Neural progenitor cell (in vitro differentiated cells): ENCODE data around the gene CLDN20. TPM values are rescaled to one million over a fixed set of nuclear protein-coding genes. Genes with fewer than 3 reads are reported as not detected.

ENCODE experiments used
- DNase-seq: peaks from one replicate; pipeline ENCODE4 v3.0.0-alpha.2; 2016; ENCODE audit warnings: low spot score
- H2AFZ ChIP-seq: fragments of 200-600 bp; sonication (generic); replicated peaks from 2 replicates; pipeline ENCODE4 v1.6.1; 2016; ENCODE audit warnings: antibody characterized with exemption
- H3F3A ChIP-seq: fragments of 200-600 bp; sonication (generic); 2 replicates; pipeline ENCODE4 v1.6.1; 2016; ENCODE audit warnings: antibody characterized with exemption, low read depth
- H3K27ac ChIP-seq: fragments of 200-600 bp; sonication (generic); 2 replicates; pipeline ENCODE4 v1.5.1; 2016; ENCODE audit warnings: mild to moderate bottlenecking
- H3K27me3 ChIP-seq: fragments of 200-600 bp; sonication (generic); 2 replicates; pipeline ENCODE4 v1.6.1; 2016; ENCODE audit warnings: mild to moderate bottlenecking, moderate library complexity
- H3K36me3 ChIP-seq: fragments of 200-600 bp; sonication (generic); 2 replicates; pipeline ENCODE4 v1.5.1; 2016
- H3K4me1 ChIP-seq: fragments of 200-600 bp; sonication (generic); 2 replicates; pipeline ENCODE4 v1.6.1; 2016; ENCODE audit warnings: mixed run types
- H3K4me2 ChIP-seq: fragments of 200-600 bp; sonication (generic); 2 replicates; pipeline ENCODE4 v1.6.1; 2016
- H3K4me3 ChIP-seq: fragments of 200-600 bp; sonication (generic); 2 replicates; pipeline ENCODE4 v1.5.1; 2016
- H3K79me2 ChIP-seq: fragments of 200-600 bp; sonication (generic); 2 replicates; pipeline ENCODE4 v1.6.1; 2016; ENCODE audit warnings: low read depth
- H3K9ac ChIP-seq: fragments of 200-600 bp; sonication (generic); 2 replicates; pipeline ENCODE4 v1.6.1; 2016
- H3K9me3 ChIP-seq: fragments of 200-600 bp; sonication (generic); 2 replicates; pipeline ENCODE4 v1.5.1; 2016; ENCODE audit warnings: low read depth
- H4K20me1 ChIP-seq: fragments of 200-600 bp; sonication (generic); 2 replicates; pipeline ENCODE4 v1.6.1; 2016; ENCODE audit warnings: low read depth
- H3K27ac Mint-ChIP-seq: 3 replicates; pipeline ENCODE4 v1.8.0; 2021; ENCODE audit warnings: mixed read lengths
- H3K27me3 Mint-ChIP-seq: 2 replicates; pipeline ENCODE4 v1.8.0; 2022; ENCODE audit warnings: low read depth, mild to moderate bottlenecking, inconsistent platforms, moderate library complexity, mixed read lengths; ENCODE audit not compliant: insufficient read depth
- H3K36me3 Mint-ChIP-seq: 3 replicates; pipeline ENCODE4 v1.8.0; 2021; ENCODE audit warnings: mixed read lengths
- H3K4me1 Mint-ChIP-seq: 3 replicates; pipeline ENCODE4 v1.8.0; 2021; ENCODE audit warnings: mixed read lengths
- H3K4me3 Mint-ChIP-seq: 3 replicates; pipeline ENCODE4 v1.8.0; 2021; ENCODE audit warnings: mild to moderate bottlenecking, moderate library complexity, mixed read lengths
- H3K9me3 Mint-ChIP-seq: 3 replicates; pipeline ENCODE4 v1.8.0; 2020; ENCODE audit warnings: mixed read lengths
- EZH2 ChIP-seq: fragments of 200-600 bp; sonication (generic); IDR thresholded peaks from 2 replicates; pipeline ENCODE4 v1.6.1; 2017; ENCODE audit warnings: antibody characterized with exemption, mild to moderate bottlenecking, moderate library complexity
- EZH2phosphoT487 ChIP-seq: fragments of 200-600 bp; sonication (generic); IDR thresholded peaks from 2 replicates; pipeline ENCODE4 v1.6.1; 2017; ENCODE audit warnings: antibody characterized with exemption
- total RNA-seq: library from RNA; depleted of rRNA; stranded (reverse); fragments of >200 nt; gene quantifications from 2 replicates; pipeline ENCODE4 v1.2.3, GENCODE V29; 2015; ENCODE audit warnings: low replicate concordance
- TF ChIP-seq, protein P1 (sequence below): fragments of 200-600 bp; sonication (generic); IDR thresholded peaks from 2 replicates; pipeline ENCODE4 v1.5.1; 2017; ENCODE audit warnings: antibody characterized with exemption, mild to moderate bottlenecking

The CLDN20 gene
- total RNA-seq, 1 donor from 2014 or later: not detected

DNA sequence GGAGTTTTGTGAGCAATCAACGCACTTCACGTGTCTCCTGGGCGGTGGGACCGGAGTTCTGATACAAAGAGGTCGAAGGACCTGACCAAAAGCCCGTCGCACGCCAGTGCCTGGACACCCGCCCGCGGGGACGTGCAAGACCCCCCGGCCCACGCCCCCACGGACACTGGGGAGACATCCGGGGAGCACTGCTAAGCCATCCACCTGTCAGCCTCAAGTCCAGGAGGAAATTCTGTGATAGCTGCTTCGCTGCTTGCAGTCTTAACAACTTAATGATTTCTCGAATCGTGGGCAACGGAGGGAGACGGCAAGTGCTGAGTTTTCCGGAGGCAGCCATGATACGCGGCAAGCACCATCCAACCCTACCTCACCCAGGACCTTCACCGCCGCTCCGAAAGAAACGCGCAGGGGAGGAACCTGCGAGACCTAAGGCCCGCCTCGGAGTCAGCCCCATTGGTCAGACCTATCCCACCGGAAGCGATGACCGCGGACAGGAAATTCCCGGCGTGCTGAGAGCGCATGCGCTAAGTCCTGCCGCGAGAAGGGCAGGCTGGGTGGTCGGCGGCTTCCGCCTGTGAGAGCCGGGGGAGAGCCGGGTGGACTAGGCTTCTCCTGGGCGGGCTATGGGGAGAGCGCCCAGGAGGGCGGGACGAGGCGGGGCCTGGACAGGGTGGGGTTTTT, 50.4 kb downstream of the CLDN20 start, which contains the start of gene TFB1M:
TFB1M (minus strand) TSS at position 393 of the 681 bp plus-strand sequence; CDS start at position 337, 56 bp downstream.
- Histone ChIP-seq H3K36me3 (no peaks in the 10 kb centered on the region), H3K4me1 (no peaks in the 10 kb centered on the region), H4K20me1 (no peaks in the 10 kb centered on the region), H3K9ac (peak within 1 kb of the TSS; percentile 76), H3K27me3 (no peaks in the 10 kb centered on the region), H3K4me2 (peak within 1 kb of the TSS; percentile 83), H3K79me2 (peaks cover 36% of the 10 kb centered on the region), H3F3A (peaks cover 6% of the 10 kb centered on the region), H3K27ac (peak within 1 kb of the TSS; percentile 29), H2AFZ (peak within 1 kb of the TSS; percentile 92), H3K4me3 (peak within 1 kb of the TSS; percentile 92), H3K9me3 (no peaks in the 10 kb centered on the region)
- peaks cover 5% of the 10 kb centered on the region for H3K27me3 Mint-ChIP-seq
- H3K4me1 Mint-ChIP-seq: peaks cover 14% of the 10 kb centered on the region
- peak within 1 kb of the TSS; percentile 53 for H3K27ac Mint-ChIP-seq
- TF ChIP-seq EZH2 (no peak), EZH2phosphoT487 (no peak)
- TF ChIP-seq, protein P1, sequence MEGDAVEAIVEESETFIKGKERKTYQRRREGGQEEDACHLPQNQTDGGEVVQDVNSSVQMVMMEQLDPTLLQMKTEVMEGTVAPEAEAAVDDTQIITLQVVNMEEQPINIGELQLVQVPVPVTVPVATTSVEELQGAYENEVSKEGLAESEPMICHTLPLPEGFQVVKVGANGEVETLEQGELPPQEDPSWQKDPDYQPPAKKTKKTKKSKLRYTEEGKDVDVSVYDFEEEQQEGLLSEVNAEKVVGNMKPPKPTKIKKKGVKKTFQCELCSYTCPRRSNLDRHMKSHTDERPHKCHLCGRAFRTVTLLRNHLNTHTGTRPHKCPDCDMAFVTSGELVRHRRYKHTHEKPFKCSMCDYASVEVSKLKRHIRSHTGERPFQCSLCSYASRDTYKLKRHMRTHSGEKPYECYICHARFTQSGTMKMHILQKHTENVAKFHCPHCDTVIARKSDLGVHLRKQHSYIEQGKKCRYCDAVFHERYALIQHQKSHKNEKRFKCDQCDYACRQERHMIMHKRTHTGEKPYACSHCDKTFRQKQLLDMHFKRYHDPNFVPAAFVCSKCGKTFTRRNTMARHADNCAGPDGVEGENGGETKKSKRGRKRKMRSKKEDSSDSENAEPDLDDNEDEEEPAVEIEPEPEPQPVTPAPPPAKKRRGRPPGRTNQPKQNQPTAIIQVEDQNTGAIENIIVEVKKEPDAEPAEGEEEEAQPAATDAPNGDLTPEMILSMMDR: no peak
- H3K4me3 Mint-ChIP-seq: peak within 1 kb of the TSS; percentile 95
- peak; percentile 99 for DNase-seq
- peaks cover 7% of the 10 kb centered on the region for H3K36me3 Mint-ChIP-seq
- peaks cover 3% of the 10 kb centered on the region for H3K9me3 Mint-ChIP-seq

DNA sequence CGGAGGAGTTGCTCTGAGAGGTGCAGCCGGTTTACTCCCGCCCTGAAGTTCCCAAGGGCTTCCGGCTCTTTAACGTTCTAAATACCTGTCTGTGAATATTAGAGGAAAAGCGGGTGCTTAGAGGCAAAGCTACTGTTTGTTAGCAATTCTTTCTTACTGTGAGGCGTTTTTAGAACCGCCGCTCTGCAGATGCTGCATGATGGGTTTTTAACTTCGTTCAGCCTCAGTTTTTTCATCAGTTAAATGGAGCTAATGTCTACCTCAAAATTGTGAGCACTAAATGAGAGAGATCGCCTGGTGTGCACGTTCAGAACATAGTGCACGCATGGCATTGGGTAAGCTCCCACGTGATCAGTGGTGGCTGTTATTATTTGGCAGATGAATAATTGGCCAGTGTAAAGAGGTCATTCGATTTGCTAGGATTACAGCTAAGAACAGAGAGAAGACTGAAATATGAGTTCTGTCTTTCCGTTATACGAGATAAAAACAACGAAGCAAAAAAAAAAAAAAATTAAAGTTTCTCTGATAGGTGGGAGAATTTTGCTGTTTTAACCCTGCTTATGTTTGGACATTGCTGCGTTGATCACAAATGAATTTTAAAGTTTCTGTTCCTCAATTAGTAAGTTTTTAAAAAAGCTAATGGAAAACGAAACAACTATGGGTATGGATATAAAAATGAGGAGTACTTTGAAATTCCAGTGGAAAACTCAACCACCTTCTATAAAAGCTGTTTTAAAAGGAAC, 51.1 kb downstream of the CLDN20 start:
- H3K79me2 ChIP-seq: peaks cover 36% of the 10 kb centered on the region
- no peaks in the 10 kb centered on the region for H3K36me3 ChIP-seq
- peaks cover 7% of the 10 kb centered on the region for H3K36me3 Mint-ChIP-seq
- peaks cover 5% of the 10 kb centered on the region for H3K27me3 Mint-ChIP-seq
- no peak overlapping the region for H3K9ac ChIP-seq
- DNase-seq: no peak
- no peaks in the 10 kb centered on the region for H3K27me3 ChIP-seq
- peak overlapping the region; percentile 92 for H3K4me3 ChIP-seq
- no peaks in the 10 kb centered on the region for H3K9me3 ChIP-seq
- H3K27ac ChIP-seq: peak overlapping the region; percentile 29
- peak overlapping the region; percentile 83 for H3K4me2 ChIP-seq
- no peak overlapping the region for H3K27ac Mint-ChIP-seq
- peak overlapping the region; percentile 88 for H2AFZ ChIP-seq
- H4K20me1 ChIP-seq: no peaks in the 10 kb centered on the region
- H3K4me1 Mint-ChIP-seq: peaks cover 14% of the 10 kb centered on the region
- H3K9me3 Mint-ChIP-seq: peaks cover 3% of the 10 kb centered on the region
- peaks cover 6% of the 10 kb centered on the region for H3F3A ChIP-seq
- TF ChIP-seq EZH2phosphoT487 (no peak), EZH2 (no peak)
- TF ChIP-seq, protein P1: no peak
- H3K4me1 ChIP-seq: no peaks in the 10 kb centered on the region
- H3K4me3 Mint-ChIP-seq: peak overlapping the region; percentile 95

DNA sequence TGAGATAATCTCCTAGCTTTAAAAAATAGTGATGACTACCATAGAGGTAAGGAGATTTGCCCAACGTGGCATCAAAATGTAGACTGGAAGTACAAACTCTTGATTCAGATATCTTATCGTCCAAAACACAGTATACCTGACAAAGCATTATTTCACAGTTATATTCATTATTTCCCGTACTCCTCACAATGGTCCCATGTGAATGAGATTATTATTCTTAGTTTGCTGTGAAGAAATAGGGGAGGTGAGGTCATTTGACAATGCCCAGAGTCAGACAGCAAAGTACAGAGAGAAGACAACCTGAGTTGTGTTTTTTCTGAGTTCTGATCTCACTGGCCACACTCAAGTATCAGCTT, 51.7 kb downstream of the CLDN20 start:
- Histone ChIP-seq H3F3A (peaks cover 6% of the 10 kb centered on the region), H3K4me1 (no peaks in the 10 kb centered on the region), H3K36me3 (no peaks in the 10 kb centered on the region)

More for the DNA sequence above, 51.7 kb downstream of the CLDN20 start:
- H3K4me3 ChIP-seq: peak overlapping the region; percentile 92
- H3K27me3 ChIP-seq: no peaks in the 10 kb centered on the region
- no peak overlapping the region for H3K27ac Mint-ChIP-seq
- no peaks in the 10 kb centered on the region for H4K20me1 ChIP-seq
- TF ChIP-seq EZH2: no peak
- TF ChIP-seq, protein P1: no peak
- TF ChIP-seq EZH2phosphoT487: no peak
- no peak overlapping the region for H3K27ac ChIP-seq
- peaks cover 6% of the 10 kb centered on the region for H3K36me3 Mint-ChIP-seq
- H3K4me1 Mint-ChIP-seq: peaks cover 14% of the 10 kb centered on the region
- H3K79me2 ChIP-seq: peaks cover 36% of the 10 kb centered on the region
- H3K27me3 Mint-ChIP-seq: peaks cover 5% of the 10 kb centered on the region
- H3K9ac ChIP-seq: no peak overlapping the region
- peak overlapping the region; percentile 83 for H3K4me2 ChIP-seq
- DNase-seq: no peak
- peak overlapping the region; percentile 95 for H3K4me3 Mint-ChIP-seq
- no peaks in the 10 kb centered on the region for H3K9me3 ChIP-seq
- H3K9me3 Mint-ChIP-seq: peaks cover 3% of the 10 kb centered on the region
- H2AFZ ChIP-seq: peak overlapping the region; percentile 88
